GM18907 (cell line): ENCODE data around the gene BTBD16.

Experiments used
- ATAC-seq: cut with Tn5 transposase; IDR thresholded peaks from one replicate; pipeline ENCODE4 v1.9.1; 2021; ENCODE audit warnings: mild to moderate bottlenecking, moderate library complexity; ENCODE audit not compliant: unreplicated experiment

Gene BTBD16

DNA sequence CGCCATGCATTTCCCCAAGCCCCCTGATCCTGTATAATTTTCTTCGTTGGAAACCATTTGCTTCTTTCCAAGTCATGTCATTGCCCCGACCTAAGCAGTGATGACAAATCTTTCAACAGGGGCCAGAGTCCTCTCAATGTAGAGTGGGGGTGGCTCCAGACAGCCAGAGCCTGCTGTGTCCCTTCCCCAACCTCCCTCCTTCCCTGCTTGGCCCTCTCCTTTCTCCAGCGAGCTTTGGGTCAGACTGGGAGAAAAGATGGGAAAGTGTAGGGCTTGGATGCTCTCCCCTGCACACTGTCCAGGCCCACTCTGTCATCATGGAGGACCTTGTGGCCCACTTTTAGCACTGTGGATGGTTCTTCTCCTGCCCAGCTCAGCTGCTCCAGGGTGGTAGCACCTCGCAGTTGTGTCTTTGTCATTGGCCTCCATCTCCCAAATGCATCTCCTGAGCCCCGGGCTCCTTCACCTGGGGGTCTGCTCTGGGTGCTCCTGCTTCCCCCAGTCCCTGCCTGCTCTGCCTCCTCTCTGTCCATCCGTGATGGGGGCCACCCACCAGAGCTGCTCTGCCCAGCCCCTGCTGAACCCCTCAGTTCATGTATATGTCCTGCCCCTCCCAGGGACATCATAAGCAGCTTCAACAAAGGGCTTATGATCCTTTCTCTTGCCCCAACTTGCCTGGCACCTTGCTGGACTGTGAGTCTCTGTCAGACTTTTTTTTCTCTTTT, 37.5 kb downstream of the BTBD16 start:
- ATAC-seq = no peak

DNA sequence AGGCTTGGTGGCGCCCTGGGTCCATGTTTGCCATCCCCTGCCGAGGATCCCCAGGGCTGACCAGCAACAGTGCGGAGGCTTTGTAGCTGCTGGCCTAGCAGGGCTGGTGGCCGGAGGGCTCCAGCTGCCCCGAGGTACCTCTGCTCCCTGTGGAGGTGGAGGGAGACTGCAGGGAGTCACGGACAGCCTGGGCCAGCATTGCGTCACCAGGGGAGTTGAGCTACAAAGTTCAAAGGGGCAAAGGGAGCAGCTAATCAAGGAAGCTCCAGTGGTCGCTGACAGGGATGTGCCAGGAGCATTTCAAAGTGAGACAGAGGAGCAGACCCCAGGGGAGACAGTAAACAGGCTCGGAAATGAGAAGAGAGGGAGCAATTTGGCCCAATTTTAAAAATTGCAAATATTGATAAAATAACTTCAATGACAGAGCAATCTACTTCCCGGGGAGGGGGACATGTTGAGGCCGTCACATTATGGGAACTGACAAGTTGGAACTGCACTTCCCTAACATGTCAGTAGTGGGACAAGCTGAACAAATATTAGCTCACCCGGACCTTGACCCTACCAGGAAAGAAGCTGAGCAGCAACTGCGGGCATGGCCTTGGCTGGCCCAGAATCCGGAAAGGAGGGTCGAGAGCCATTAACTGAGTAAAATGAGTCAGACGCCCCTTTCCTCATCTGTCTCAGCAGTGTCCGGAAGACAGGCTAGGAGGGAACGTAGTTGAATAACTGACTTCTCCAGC, 39.4 kb downstream of the BTBD16 start:
- no peak for ATAC-seq

DNA sequence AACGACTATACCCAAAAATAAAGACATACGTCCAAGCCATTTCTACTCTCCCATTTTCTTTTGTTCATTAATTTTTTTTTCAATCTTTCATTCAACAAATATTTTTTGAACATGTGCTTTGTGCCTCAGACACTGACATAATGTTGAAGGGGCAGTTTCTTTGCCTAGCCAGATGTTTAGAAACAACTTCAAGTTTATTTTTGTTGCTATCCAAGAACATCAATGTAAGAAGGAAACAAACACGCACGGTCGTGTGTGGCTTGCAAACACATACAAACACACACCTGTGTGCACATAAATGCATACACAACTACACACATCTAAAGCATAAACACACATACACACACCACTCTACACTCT, 39.9 kb downstream of the BTBD16 start:
- ATAC-seq = no peak

DNA sequence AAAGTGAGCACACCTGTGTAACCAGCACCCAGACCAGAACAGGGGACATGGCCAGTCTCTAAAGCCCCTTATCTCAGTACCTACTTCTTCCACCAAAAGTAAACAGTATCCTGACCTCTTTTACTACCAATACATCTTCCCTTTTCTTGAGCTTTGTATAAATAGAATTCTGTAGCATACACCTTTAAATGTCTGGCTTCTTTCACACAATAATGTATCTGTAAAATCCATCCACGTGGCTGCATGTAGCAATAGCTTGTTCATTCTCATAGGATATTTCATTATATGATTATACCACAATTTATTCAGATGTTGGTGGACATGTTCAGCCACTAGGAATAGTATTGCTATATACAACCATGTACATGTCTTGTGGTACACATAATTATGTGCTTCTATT, 40.6 kb downstream of the BTBD16 start:
- ATAC-seq = no peak

DNA sequence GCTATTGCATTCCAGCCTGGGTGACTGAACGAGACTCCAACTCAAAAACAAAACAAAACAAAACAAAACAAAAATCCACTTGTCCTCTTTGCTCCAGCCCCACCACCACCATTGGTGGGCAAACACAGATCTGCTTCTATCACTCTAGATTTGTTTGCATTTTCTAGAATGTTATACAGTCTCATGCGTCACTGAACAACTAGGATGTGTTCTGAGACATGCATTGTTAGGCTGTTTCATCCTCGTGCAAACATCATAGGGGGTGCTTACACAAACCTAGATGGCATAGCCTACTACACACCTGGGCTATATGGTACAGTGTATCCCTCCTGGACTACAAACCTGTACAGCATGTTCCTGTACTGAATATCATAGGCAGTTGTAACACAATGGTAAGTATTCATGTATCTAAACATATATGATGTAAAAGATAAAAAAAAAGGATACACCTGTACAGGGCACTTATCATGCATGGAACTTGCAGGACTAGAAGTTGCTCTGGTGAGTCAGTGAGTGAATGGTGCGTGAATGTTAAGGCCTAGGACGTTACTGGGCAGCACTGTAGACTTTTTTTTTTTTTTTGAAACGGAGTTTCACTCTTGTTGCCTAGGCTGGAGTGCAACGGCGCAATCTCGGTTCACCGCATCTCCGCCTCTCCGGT, 45.3 kb downstream of the BTBD16 start:
- no peak for ATAC-seq

DNA sequence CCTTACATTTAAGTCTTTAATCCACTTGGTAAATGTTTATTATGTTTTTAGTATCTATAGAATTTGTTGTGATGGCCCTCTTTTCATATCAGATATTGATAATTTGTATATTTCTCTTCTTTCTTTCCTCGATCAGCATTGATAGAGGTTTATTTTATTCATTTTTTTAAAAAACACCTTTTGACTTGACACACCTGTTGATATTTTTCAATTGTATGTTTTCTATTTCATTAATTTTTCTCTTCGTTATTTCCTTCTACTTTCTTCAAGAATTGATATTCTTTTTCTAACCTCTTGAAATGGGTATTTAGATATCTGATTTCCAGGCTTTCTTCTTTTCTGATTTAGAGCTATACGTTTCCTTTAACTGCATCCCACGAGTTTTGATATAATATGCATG, 50.9 kb downstream of the BTBD16 start:
- ATAC-seq = no peak

DNA sequence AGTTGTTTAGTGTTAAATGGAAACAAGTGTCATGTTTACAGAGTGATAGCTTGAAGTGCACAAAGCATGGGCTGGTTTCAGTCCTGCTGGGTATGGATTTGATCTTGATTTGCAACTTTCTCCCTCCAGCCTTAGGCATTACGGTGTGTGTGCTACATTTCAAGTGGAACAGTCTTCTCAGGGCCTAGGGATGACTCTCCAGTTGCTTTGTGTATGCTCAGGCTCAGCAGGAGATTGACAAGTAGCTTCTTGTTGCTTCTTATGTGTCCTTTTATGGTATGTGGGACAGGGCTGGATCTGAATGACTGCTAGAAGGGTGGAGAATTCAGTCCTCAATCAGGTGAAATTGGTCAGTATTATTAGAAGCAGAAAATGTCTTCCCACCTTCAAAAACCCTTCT, 52.1 kb downstream of the BTBD16 start:
- ATAC-seq = no peak

DNA sequence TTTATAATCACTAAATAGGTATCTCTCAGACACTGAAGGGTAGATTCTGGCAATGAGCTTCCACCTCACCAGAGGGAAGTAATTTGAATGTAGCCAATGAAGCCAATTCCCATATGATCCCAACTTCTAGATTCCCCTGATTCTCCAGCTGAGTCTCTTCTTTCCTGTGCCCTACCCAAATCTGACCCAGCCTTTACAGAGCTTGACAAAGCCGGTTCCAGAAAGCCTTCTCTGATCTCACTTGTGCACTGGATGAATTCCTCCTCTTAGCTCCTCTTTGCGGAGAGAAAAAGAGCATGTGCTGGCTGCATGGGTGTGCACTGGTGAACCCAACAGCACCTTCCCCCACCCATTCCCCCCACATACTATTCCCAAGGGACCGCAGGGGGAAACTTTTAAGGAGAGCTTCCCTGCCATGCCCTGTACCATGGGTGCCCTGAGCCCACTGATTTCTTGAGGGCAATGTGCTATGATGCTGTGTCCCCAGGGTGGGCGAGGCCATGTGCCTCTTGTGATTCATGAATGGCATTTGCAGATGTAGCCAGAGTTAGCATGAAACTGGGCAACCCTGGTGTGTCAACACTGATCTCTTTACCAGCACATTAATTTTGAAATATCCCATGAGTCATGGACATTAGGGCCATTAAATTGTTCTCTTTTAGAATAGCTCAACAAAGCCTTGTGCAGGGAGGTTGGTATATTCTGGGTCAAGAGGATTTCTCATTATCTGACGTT, 53.0 kb downstream of the BTBD16 start:
- no peak for ATAC-seq

DNA sequence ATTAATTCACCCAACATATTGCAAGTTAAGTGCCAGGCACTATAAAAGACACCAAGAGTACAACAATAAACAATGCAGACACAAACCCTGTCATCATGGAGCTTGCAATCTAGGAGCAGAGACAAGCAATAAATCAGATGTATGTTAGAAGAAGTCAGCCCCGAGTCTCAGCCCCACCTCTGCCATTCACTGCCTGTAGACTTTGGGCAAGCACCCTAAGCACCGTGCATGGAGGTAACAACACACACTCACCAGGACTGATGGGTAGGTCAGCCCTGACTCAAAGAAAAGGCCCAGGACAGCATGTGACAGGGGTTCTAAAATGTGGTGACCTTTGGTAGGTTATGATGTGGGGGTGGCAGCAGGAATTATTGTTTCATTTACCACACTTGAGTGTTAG, 54.1 kb downstream of the BTBD16 start:
- ATAC-seq = no peak

DNA sequence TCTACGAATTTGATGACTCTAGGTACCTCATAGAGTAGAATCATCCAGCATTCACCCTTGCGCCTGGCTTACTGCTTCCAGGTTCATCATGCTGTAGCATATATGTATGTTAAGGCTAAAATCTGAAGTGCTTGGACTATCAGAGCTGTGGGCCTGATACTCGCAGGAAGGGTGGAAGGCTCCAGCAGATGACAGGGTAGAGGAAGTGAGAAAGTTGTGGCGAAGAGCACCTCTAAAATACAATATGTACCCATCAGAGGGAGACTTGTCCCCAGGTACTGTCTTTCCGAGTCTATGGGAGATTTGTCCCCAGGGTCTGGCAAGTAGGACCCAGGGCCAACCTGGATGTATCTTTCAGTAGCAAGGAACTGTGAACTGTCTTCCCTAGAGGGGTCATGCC, 55.3 kb downstream of the BTBD16 start:
- no peak for ATAC-seq

DNA sequence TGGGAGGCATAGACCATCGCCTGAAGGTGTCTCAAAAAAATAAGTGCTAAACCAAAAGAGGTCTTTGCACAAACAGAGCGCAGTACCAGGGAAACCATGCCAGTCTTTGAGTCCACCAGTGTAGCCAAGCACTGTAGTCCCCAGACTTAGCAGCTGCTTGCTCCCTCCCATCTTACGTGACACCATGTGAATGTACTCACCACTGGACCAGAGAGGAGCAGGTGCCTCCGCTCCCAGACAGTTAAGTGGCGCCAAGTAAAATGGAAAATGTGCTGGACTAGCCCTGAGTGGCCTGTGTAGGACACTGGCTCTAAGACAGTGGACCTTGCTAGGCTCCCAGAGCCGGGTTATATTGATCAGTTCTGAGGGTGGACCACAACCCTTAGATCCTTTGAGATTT, 55.7 kb downstream of the BTBD16 start:
- ATAC-seq = no peak

DNA sequence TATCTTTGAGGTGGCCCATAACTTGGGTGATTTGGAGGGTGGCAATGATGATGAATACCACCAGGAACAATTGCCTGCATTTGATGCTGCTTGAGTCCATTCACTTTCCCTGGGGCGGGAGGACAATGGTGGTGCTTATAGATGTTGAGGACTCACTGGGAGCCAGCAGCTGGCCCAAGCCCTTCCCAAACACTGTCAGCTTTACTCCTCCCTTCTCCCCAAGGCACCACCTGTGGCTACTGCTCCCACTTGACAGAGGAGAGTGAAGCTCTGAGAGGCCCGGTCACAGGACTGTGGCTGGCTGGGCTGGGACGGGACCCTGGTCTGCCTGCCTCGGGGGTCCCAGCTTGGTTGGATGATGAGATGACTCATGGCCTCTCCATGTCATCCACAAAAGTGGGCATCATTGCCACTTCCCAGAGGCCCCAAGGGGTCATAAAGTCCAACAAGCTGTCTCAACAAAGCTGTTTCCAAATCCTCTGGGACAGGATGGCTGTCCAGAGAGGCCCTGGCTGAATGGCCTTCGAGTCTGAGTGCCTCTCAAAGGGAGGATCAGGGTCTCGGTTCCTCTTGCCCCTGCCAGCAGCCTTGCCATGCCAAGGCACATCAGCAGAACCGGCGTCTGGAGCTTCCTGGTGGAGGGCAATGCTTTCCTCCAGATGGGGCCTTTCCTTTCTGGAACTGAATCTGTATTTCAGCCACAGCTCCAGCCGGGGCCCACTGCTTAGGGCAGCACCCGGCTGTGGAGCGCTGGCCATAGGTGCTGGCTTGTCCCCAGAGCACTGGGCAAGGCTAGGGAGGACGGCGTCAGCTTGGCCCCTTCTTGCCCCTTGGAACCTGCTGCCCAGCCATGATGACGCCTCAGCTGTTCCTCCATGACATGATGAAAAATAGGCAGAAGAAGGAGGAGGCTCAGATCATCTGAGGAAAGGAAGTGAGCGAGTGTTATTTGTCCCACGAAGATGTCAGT, 56.4 kb downstream of the BTBD16 start:
- ATAC-seq = no peak

DNA sequence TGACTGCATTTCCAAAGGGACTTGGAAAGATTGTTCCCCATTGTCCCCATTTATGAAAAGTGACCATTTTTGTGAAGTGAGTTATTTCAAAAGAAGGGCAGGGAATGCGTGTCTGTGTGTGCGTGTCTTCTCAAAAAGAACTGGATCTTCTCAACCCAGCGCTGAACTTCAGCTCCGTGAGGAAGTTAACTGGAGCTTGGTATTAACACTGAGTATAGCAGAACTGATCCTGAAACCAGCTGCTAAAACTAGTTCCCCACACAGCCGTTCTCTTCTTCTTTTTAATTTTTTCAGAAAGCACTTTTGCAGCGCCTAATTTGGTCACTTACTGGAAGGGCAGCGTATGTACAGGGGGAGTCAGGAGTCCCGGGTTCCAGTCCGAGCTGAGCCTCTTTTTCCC, 57.6 kb downstream of the BTBD16 start:
- ATAC-seq = no peak

DNA sequence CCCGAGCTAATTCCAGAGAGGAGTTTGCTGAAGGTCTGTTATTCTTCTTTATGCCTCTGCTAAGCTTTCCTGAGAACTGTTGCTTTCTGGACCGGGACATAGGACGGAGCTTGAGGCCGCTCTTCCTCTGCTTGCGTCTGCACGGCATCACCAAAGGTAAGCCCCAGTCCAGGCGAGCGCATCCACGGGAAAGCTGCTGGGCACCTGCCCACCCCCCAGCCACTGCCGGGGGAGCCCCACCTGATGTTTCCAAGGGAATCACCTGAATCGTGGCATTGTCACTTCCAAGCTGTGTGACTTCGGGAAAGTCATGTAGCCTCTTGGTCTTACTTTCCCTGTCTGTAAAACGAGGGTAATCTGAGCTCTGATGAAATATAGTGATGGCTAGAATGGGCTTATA, 58.3 kb downstream of the BTBD16 start:
- ATAC-seq = no peak

DNA sequence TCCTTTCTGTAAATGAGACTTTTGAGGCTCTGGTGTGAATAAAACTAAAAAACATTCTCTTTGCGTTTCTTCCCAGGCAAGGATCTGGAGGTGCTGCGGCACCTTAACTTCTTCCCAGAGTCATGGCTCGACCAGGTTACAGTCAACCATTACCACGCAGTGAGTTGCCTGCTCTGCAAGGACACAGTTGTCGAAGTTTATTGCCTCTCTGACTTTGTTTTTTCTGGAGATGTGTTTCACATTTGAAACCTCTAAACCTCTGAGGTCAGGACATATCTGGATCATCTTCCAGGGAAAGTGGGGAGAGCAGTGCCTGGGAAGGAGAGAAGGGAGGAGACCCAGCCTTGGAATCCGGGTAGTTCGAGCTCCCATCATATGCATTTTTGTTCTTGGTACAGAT, 60.0 kb downstream of the BTBD16 start:
- no peak for ATAC-seq

DNA sequence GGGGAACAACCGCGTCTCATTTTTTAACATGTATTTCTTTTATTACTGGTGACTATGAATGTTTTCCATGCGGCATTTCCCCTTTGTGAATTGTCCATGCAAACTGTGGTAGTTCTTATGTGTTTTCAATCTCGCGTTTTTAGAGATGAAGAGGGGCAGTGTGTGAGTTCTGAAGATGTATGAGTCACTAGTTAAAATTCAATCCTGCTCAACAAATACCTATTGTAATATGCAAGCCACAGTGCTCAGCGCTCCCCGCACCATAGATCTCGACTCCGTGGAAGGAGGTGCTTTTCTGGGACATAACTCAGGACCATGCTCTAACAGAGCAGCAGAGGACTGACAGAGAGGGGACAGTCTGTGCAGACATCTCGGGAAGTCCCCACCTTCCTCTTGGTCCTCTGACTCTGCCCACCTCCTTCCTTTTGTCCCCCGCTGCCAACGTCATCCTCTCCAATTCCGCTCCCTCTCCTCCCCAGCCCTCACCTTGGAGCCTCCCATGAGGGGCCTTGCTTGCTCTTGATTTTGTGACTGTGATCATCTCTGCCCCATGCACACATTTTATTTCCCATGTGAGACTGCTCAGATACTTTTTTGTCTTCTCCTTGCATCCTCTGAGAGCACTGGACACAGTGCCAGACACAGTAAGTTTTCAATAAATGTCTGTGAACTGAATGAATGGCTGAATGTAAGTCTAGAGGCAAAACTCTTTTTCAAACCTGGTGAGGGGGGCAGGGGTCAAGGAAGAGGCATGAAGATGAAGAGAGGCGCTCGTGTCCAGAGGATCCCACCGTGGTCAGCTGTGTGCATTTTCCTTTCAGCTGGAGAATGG, 60.7 kb downstream of the BTBD16 start:
- no peak for ATAC-seq

DNA sequence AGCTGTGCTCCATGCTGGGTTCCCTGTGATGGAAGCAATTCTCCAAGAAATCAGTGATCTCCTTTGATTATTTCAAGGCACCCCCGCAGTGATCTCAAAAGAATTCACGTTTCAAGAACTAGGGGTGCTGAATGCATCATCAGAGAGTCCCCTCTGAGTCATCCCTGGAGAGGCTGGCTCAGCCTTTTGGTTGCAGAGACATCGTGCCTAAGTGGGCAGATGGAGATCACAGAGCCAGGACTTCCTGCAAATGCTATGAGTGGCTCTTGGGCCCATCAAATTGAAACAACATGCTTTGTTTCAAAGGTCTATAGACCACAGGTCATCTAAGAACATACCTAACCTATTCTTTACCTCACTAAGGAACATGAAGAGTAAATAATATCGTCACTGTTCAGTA, 61.9 kb downstream of the BTBD16 start:
- ATAC-seq = no peak

DNA sequence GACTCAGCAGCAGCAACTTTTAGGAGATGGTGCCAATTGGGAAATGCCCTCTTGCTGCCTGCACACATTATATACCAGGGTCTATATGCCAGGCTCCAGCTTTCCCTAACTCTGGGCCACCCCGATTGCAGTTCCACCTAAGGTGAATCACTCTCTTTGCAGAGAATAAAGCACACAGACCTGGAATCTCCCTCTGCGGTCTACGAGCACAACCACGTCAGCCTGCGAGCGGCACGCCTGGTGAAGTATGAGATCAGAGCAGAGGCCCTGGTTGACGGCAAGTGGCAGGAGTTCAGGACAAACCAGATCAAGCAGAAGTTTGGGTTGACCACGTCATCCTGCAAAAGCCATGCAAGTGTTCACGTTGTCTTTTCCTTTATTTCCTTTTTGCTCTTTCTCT, 65.2 kb downstream of the BTBD16 start:
- ATAC-seq = no peak

DNA sequence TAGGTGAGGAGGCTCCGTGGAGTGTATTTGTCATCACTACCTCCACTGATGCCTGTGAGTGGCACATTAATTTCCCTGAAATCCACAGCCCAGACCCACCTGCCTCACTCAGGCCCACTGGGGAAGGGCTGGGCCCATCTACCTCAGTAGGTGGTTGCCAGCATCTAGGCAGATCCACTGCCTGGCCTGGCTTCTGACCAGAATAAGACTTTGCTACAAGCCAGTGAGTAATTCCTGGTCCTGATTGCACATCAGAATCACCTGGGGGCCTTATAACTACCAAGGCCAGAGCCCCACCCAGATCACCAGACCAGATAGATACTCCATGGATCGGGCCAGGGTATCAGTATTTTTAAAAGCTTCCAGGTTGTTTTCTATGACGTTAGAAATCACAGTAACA, 65.9 kb downstream of the BTBD16 start:
- ATAC-seq = no peak
